ENCODE results near the gene GPRIN3.

Gene GPRIN3

DNA sequence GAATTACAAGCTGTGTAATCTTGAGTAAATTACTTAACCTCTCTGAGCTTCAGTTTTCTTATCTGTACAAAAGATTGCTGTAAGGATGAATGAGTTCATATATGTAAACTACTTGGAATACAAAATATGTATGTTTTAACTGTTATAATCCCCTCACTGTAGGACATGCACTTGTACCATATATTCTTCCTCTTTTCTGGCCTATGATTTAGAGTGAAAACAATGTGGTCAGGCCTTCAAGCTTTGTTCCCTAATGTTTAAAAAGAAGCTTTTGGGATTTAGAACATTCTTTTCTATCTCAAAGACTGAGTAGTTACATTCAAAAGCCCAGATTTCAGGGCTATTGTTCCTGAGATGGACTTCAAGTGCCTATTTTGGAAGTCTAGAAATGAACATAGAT is 26.7 kb upstream of the GPRIN3 start:
- Mint-ChIP-seq H3K27me3 (ENCODE audit: low read depth, poor library complexity) (no peaks in the 10 kb centered on the region), H3K36me3 (ENCODE audit: low read depth) (no peaks in the 10 kb centered on the region), H3K4me1 (no peaks in the 10 kb centered on the region), H3K27ac (no peak overlapping the region), H3K9me3 (no peaks in the 10 kb centered on the region), H3K4me3 (no peak overlapping the region)
- TF ChIP-seq, protein P1, sequence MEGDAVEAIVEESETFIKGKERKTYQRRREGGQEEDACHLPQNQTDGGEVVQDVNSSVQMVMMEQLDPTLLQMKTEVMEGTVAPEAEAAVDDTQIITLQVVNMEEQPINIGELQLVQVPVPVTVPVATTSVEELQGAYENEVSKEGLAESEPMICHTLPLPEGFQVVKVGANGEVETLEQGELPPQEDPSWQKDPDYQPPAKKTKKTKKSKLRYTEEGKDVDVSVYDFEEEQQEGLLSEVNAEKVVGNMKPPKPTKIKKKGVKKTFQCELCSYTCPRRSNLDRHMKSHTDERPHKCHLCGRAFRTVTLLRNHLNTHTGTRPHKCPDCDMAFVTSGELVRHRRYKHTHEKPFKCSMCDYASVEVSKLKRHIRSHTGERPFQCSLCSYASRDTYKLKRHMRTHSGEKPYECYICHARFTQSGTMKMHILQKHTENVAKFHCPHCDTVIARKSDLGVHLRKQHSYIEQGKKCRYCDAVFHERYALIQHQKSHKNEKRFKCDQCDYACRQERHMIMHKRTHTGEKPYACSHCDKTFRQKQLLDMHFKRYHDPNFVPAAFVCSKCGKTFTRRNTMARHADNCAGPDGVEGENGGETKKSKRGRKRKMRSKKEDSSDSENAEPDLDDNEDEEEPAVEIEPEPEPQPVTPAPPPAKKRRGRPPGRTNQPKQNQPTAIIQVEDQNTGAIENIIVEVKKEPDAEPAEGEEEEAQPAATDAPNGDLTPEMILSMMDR (IDR thresholded peaks at IDR 0.05): no peak
- DNase-seq: no peak

DNA sequence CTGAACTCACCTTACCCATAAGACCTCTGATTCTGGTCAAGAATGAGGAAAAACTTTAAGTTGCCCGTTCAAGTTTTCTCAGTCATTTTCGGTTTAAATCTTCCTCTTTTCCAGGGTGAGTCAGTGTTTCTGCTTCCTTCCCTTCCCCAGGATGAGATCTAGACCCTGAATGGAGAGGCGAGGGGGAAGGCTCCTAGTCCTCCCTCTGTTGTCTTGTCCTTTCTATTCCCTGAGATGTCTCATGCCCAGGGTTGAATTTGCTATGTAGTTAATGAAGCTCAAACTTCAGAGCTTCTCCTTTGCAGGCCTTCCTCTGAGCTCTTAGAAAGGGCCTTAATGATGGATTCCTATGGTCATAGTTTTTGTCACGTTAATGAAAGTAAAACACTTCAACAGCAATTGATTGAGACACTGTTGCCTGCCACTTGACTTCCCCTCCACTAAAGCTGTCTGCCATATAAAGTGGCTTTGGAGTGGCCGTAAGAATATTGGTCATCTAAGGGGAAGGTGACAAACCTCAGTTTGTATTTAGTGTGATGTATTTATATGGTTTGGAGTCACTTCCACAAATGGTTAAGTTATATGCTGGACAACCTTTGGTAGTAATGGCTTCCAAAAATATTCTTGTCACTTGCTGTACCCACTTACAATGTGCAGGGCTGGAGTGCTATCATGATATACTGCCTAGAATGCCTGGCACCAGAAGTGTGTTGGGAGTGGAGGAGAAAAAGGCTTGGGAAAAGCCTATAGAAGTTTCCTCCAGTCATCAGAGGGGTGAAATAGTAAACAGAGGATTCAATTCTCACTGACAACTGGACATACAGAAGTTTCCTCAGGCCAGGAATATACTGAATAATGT is 24.3 kb upstream of the GPRIN3 start:
- DNase-seq: no peak
- H3K4me3 Mint-ChIP-seq: no peak overlapping the region
- no peaks in the 10 kb centered on the region for H3K27me3 Mint-ChIP-seq (ENCODE audit: low read depth, poor library complexity)
- no peaks in the 10 kb centered on the region for H3K4me1 Mint-ChIP-seq
- H3K36me3 Mint-ChIP-seq (ENCODE audit: low read depth): no peaks in the 10 kb centered on the region
- H3K9me3 Mint-ChIP-seq: no peaks in the 10 kb centered on the region
- TF ChIP-seq, protein P1 (IDR thresholded peaks at IDR 0.05): no peak
- H3K27ac Mint-ChIP-seq: no peak overlapping the region

DNA sequence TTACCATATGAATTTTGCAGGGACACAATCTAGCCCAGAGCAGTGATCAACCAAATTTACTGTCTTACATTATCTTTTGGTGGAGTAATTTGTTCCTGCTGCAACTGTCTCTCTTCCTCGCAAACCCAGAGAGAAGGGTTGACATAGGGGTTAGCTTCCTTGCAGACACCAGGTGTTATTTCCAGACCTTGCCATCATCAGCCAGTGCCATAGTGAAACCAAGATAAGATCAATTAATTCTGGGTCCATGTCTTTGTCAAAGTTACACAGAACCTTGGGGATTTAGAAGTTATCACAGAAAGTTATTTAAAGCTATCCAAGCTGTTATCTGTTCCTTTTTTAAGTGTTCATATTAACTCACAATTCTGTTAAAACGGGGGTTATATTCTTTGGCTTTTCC is 23.6 kb upstream of the GPRIN3 start:
- Mint-ChIP-seq H3K4me3 (no peak overlapping the region), H3K27me3 (ENCODE audit: low read depth, poor library complexity) (no peaks in the 10 kb centered on the region), H3K27ac (no peak overlapping the region), H3K9me3 (no peaks in the 10 kb centered on the region), H3K36me3 (ENCODE audit: low read depth) (no peaks in the 10 kb centered on the region), H3K4me1 (no peaks in the 10 kb centered on the region)
- no peak for DNase-seq
- TF ChIP-seq, protein P1 (IDR thresholded peaks at IDR 0.05): no peak

DNA sequence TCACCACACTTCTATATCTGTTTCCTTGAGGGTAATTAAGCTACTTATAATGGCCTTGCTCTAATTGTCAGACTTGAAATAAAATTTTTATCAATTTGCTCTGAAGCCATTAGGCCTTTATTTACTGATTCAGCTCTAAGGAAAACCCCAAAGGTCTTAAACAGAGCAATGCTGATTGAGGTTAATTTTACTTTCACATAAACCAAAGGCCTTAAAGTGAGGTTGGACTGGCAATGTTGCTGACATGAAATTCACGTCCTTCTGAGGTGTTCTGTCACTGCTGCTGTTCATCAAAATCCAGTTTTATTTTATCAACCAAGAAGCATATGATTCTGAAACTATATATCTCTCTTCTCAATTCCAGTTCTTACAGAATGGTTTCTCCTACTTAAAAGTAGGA is 21.7 kb upstream of the GPRIN3 start:
- H3K4me3 Mint-ChIP-seq: no peak overlapping the region
- no peaks in the 10 kb centered on the region for H3K9me3 Mint-ChIP-seq
- TF ChIP-seq, protein P1 (IDR thresholded peaks at IDR 0.05): no peak
- no peaks in the 10 kb centered on the region for H3K4me1 Mint-ChIP-seq
- H3K27me3 Mint-ChIP-seq (ENCODE audit: low read depth, poor library complexity): no peaks in the 10 kb centered on the region
- H3K36me3 Mint-ChIP-seq (ENCODE audit: low read depth): no peaks in the 10 kb centered on the region
- H3K27ac Mint-ChIP-seq: no peak overlapping the region
- no peak for DNase-seq

DNA sequence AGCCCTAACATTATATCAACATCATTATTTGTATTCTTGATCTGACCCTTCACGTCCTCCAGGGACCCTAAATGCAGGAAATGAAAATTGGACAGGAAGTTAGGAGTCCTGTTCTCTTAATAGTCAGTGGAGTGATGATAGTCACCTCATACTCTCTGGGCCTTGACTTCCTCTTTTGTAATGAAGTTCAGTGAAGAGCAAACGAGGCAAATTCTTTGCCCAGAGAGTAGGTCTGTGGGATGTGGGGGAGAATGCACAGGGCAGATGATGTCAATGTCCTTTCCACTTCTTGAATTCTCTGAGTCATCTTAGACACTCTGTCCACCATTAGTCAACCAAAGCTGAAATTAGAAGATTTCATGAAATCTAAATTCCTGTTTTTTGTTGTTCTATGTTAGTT is 17.1 kb upstream of the GPRIN3 start:
- H3K27ac Mint-ChIP-seq: no peak overlapping the region

More for the DNA sequence above, 17.1 kb upstream of the GPRIN3 start:
- Mint-ChIP-seq H3K9me3 (no peaks in the 10 kb centered on the region), H3K4me3 (no peak overlapping the region), H3K36me3 (ENCODE audit: low read depth) (no peaks in the 10 kb centered on the region), H3K4me1 (no peaks in the 10 kb centered on the region), H3K27me3 (ENCODE audit: low read depth, poor library complexity) (no peaks in the 10 kb centered on the region)
- TF ChIP-seq, protein P1 (IDR thresholded peaks at IDR 0.05): no peak
- no peak for DNase-seq
